Glutamatergic neuron (in vitro differentiated cells): ENCODE results near the gene TFIP11. TPM values are rescaled to one million over a fixed set of nuclear protein-coding genes. Genes with fewer than 3 reads are reported as not detected.
A peak's percentile ranks its signal among the peaks of the same experiment; 100 is the strongest.

Experiments used
- DNase-seq: peaks from one replicate; pipeline ENCODE4 v3.0.0; 2022
- H3K27ac Mint-ChIP-seq: one replicate; pipeline ENCODE4 v1.8.0; 2020; ENCODE audit warnings: mild to moderate bottlenecking, mixed read lengths, inconsistent platforms; ENCODE audit not compliant: unreplicated experiment
- H3K27me3 Mint-ChIP-seq: one replicate; pipeline ENCODE4 v1.8.0; 2020; ENCODE audit warnings: mild to moderate bottlenecking, moderate library complexity, mixed read lengths, inconsistent platforms; ENCODE audit not compliant: unreplicated experiment
- H3K36me3 Mint-ChIP-seq: one replicate; pipeline ENCODE4 v1.8.0; 2020; ENCODE audit warnings: mild to moderate bottlenecking, mixed read lengths, inconsistent platforms; ENCODE audit not compliant: unreplicated experiment
- H3K4me1 Mint-ChIP-seq: one replicate; pipeline ENCODE4 v1.8.0; 2020; ENCODE audit warnings: mild to moderate bottlenecking, low read depth, mixed read lengths, inconsistent platforms; ENCODE audit not compliant: unreplicated experiment
- H3K4me3 Mint-ChIP-seq: one replicate; pipeline ENCODE4 v1.8.0; 2020; ENCODE audit warnings: mild to moderate bottlenecking, mixed read lengths, inconsistent platforms; ENCODE audit not compliant: unreplicated experiment
- H3K9me3 Mint-ChIP-seq: one replicate; pipeline ENCODE4 v1.8.0; 2020; ENCODE audit warnings: mild to moderate bottlenecking, moderate library complexity, mixed read lengths, inconsistent platforms; ENCODE audit not compliant: unreplicated experiment
- total RNA-seq: library from RNA; stranded (reverse); fragmentation: NEBNext Ultra II Directional; extraction: Animal tissue kit (Norgen Biotek cat#: 25700); gene quantifications from one replicate; pipeline ENCODE4 v1.2.1, GENCODE V29; 2021; ENCODE audit not compliant: unreplicated experiment
- TF ChIP-seq, protein P1 (sequence below): fragments of 200-600 bp; sonication (generic); IDR thresholded peaks from one replicate; pipeline ENCODE4 v1.5.0; 2021; ENCODE audit not compliant: partially characterized antibody, unreplicated experiment

TFIP11 gene
- total RNA-seq, 1 donor from 2014 or later, result 39.9 TPM

DNA sequence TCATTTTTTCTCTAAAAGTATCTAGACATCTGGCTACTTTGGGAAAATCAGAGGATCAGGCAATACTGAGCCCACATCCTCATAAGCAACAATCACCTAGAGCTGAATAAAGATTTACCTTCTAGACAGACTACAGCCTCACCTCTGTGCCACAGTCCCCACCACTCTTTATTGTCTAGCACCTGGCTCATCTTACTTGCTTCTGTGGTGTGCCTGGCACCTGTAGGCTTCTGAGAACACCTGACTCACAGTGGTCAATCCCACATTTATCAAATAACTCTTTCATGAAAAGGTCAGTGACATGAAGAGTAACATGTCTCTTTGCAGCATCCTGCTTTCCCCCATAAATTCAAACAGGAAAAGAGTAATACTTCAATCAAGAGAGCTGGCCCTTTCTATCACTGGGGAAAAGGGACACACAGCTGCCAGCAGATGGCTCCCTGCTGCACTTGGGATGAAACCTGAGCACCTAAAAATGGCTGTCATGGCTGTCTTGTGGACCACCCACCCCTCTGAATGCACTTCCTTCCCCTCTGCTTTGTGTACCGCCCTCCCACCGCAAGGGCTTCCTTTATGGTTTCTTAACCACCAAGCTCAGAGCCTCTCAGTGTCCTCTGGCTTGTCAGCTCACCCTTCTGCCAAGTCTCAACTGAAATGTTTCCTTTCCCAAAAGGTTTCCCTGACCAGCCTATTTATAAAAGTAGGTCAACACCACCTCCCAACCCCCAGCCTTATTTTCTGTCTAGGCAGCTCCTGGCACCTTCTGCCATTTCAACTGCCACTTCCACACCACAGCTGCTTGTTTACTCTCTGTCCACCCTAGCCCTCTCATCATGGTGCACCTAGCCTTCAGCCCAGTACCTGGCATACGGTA, 9.3 kb downstream of the TFIP11 start:
- TF ChIP-seq, protein P1, sequence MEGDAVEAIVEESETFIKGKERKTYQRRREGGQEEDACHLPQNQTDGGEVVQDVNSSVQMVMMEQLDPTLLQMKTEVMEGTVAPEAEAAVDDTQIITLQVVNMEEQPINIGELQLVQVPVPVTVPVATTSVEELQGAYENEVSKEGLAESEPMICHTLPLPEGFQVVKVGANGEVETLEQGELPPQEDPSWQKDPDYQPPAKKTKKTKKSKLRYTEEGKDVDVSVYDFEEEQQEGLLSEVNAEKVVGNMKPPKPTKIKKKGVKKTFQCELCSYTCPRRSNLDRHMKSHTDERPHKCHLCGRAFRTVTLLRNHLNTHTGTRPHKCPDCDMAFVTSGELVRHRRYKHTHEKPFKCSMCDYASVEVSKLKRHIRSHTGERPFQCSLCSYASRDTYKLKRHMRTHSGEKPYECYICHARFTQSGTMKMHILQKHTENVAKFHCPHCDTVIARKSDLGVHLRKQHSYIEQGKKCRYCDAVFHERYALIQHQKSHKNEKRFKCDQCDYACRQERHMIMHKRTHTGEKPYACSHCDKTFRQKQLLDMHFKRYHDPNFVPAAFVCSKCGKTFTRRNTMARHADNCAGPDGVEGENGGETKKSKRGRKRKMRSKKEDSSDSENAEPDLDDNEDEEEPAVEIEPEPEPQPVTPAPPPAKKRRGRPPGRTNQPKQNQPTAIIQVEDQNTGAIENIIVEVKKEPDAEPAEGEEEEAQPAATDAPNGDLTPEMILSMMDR, result no peak
- peak; percentile 63 for DNase-seq
- Mint-ChIP-seq H3K4me3 (no peak overlapping the region), H3K9me3 (no peaks in the 10 kb centered on the region), H3K27me3 (peaks cover 6% of the 10 kb centered on the region), H3K27ac (peak overlapping the region; percentile 87), H3K36me3 (no peaks in the 10 kb centered on the region), H3K4me1 (peaks cover 7% of the 10 kb centered on the region)

DNA sequence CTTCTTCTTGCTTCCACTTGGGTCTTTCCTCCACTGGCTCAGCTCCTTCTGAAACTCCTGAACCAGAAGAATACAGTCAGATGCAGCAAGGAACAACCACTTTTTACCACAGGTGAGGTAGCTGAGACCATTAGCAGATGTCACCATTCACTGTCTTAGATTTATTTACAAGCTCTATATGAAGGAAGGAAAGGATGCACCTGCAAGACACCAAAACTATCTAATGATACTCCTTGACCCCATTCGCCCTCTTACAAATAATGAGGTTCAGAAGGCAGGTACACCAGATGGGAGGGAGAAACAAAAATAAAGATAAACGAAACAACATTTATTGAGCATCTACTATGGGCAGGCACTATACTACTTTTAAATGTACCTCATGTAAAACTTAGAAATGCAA, 10.3 kb downstream of the TFIP11 start:
- Mint-ChIP-seq H3K36me3 (no peaks in the 10 kb centered on the region), H3K27me3 (peaks cover 6% of the 10 kb centered on the region), H3K27ac (peak overlapping the region; percentile 55), H3K4me3 (no peak overlapping the region), H3K9me3 (no peaks in the 10 kb centered on the region), H3K4me1 (peaks cover 7% of the 10 kb centered on the region)
- TF ChIP-seq, protein P1, result no peak
- DNase-seq, result no peak

DNA sequence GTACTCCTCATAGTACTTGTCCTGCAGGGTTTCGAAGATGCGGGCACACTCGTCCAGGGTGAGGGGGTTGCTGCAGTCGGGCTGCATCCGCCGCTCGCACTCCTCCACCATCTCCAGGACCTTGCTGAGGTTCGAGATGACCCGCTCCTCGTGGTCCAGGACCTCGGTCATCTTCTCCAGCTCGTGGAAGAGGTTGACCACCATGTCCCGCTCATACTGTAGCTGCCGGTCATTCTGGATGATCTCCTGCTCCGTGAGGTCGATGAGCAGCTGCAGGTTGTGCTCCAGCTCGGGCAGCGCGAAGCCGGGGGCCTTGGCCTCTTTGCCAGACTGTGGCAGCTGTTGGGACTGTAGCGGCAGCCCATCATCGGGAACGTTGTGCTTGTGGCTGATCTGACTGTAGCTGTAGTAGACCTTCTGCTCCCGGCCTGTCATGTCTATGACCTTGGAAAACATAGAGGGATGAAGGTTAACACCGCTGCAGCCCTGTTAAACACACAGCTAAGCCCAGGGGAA, 13.0 kb downstream of the TFIP11 start:
- Mint-ChIP-seq H3K27me3 (peaks cover 6% of the 10 kb centered on the region), H3K27ac (no peak overlapping the region)

DNA sequence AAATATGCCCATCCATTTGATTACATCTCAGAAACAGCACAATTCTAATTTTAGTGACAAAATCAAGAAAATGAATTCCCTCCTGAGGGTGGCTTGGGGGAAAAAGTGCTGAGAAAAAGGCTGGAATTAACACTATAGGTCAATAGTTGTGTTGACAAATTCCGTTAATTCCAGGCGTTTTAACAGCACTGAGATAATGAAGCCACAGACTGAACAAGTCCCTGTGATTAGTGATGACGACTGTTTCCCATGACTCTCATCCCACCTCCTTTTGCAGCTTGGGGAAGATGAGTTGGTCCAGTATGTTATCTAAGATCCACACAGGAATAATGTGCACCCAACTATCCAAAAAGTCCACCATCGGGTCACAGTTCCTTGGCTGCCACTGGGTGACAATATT, 15.8 kb downstream of the TFIP11 start:
- no peaks in the 10 kb centered on the region for H3K9me3 Mint-ChIP-seq
- TF ChIP-seq, protein P1, result no peak
- H3K36me3 Mint-ChIP-seq, result no peaks in the 10 kb centered on the region
- no peak for DNase-seq
- H3K27ac Mint-ChIP-seq, result no peak overlapping the region
- no peak overlapping the region for H3K4me3 Mint-ChIP-seq
- no peaks in the 10 kb centered on the region for H3K4me1 Mint-ChIP-seq
- H3K27me3 Mint-ChIP-seq, result peaks cover 1% of the 10 kb centered on the region

More for the DNA sequence above, 13.0 kb downstream of the TFIP11 start:
- no peak overlapping the region for H3K4me3 Mint-ChIP-seq
- H3K9me3 Mint-ChIP-seq, result no peaks in the 10 kb centered on the region
- no peaks in the 10 kb centered on the region for H3K36me3 Mint-ChIP-seq
- TF ChIP-seq, protein P1, result no peak
- no peak for DNase-seq
- peaks cover 7% of the 10 kb centered on the region for H3K4me1 Mint-ChIP-seq

DNA sequence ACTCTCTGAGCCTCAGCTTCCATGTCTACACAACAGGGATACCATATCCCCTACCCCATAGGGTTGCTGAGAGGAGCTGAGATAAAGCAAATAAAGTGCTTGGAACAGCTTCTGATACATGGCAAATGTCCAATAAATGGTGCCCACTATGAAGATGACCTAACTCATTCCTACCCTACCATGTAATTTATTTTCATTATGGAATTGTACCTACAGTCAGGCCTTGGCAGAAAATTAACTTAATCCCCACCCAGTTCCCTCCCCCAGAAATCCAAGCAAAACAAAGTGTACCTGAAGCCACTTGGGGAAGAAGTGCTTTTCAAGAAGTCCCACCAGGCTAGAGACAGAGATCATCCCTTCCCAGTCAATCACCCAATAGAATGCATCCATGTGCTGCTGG, 17.8 kb downstream of the TFIP11 start:
- Mint-ChIP-seq H3K4me3 (no peak overlapping the region), H3K36me3 (no peaks in the 10 kb centered on the region), H3K9me3 (no peaks in the 10 kb centered on the region), H3K27ac (no peak overlapping the region), H3K4me1 (no peaks in the 10 kb centered on the region), H3K27me3 (peaks cover 1% of the 10 kb centered on the region)
- DNase-seq, result no peak
- TF ChIP-seq, protein P1, result no peak
